ENCODE measurements around the gene FRS3.

DNA sequence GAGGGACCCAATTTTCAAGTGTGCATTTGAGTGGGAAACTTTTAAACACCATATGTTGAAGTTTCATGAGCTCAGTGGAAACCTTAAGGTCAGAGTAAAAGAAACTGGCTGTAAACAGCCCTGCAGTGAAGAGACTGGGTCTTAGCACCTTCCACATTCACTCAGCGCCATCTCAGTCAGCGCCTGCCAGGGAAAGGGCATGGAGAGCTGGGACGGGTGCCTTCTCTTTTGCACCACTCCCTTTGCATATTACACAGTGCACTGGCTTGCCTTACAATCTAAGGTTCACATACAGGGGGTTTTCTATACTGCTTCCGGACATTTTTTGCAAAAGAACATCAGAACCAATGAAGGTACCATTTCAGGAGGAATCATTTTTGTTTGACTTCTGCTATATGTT, 12.3 kb upstream of the FRS3 start:
- no peak for TF ChIP-seq CTCF (IDR thresholded peaks at IDR 0.05)
- TF ChIP-seq POLR2A (IDR thresholded peaks at IDR 0.05), result no peak
- TF ChIP-seq EP300 (IDR thresholded peaks at IDR 0.05), result no peak
- TF ChIP-seq POLR2AphosphoS5 (IDR thresholded peaks at IDR 0.05), result no peak
